GM19463 (cell line): Measurements from ENCODE around the gene CNTN3.

Experiments used
- ATAC-seq: cut with Tn5 transposase; IDR thresholded peaks from one replicate; pipeline ENCODE4 v1.9.1; 2021; ENCODE audit warnings: mild to moderate bottlenecking, moderate library complexity; ENCODE audit not compliant: unreplicated experiment

Gene CNTN3

DNA sequence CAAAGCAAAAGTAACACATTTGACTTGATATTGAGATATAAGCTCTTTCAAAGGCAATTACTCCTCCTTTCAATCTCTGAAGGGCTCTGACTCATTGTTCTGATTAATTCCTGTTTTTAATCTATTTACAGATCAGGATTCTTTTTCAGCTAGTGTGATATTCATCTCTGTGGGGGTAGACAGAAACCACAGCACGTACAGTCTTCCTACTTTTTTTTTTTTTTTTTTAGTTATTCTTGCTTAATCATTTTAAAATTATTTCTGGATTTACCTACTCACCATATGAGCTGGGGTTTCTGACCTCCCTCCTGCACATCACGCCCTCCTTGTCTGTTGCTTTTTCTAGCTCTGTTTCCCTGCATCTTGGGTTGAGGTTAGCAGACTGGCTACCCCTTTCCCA lies 1.4 kb downstream of the CNTN3 start:
- ATAC-seq: no peak

- no peak for ATAC-seq
Measured at GRCh38 chr3:74611206-74611605, 3.3 kb downstream of the CNTN3 start.

DNA sequence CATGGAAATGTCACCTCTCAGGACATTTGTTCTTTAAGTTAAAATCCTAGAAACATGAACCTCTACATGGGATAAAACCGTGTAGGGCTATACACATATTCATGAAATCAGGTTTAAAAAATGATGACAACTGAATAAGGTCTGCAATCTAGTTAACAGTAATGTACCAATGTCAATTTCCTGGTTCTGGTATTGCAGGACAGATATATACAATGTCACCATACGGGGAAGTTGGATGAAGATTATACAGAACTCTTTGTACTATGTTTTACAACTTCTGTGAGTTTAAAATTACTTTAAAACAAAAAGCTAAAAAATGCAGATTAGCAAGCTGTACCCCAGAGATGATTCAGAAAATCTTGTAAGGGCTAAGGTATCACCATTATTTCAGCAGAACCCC lies 6.7 kb downstream of the CNTN3 start:
- ATAC-seq: no peak

DNA sequence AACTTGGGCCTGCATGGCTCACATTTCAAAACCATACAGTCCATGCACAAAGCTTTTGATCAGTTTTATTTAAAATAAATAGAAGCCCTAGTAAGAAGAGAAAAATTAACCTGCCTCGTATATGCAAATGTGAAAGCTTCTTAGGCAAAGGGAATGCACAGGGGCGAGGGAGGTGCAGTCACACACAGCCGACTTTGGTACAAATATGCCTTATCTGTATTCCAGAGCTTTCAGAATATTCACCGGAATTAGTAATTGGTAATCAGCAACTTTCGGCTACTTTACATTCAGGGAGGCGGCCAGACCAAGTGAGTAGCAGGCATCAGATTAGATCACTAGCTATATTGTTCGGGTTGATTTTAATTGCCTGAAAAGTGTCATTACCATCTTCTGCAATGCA lies 7.5 kb downstream of the CNTN3 start:
- ATAC-seq: no peak

GRCh38 chr3:74605437-74605836 lies 9.0 kb downstream of the CNTN3 start:
- no peak for ATAC-seq

DNA sequence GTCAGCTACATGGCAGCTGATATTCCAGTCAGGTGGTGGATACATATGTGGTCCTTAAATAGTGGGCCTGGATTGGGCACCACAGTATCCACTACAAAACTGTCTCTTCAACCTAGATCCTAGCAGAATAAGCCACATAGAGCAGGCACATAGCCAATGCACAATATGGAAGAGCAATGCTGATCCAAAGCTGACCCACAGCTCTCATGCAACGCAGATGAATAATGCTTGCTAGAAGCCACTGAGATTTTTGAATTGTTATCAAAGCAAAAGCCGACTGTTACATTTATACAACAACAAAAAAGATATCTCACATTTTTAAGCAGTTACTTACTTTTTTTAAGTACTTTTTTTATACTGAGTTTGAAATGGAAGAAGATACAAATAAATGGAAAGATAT lies 11.2 kb downstream of the CNTN3 start:
- no peak for ATAC-seq

DNA sequence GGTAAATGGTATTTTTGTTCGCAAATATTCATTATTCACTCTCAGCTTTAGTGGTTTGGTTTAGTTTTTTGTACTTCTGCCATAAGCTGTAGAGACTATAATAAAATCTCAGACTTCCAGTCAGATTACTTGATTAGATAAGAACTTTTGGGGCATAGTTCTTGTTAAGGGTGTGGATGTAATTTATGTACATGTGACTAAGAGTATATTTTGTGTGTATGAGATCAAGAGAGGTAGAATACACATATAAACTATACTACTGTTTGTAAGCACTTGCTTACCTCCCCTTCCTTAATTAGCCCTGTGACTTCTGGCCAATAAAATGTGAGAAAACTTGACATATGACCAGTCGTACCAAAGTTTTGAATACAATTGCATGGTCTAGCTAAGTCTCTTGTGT lies 12.0 kb downstream of the CNTN3 start:
- no peak for ATAC-seq

DNA sequence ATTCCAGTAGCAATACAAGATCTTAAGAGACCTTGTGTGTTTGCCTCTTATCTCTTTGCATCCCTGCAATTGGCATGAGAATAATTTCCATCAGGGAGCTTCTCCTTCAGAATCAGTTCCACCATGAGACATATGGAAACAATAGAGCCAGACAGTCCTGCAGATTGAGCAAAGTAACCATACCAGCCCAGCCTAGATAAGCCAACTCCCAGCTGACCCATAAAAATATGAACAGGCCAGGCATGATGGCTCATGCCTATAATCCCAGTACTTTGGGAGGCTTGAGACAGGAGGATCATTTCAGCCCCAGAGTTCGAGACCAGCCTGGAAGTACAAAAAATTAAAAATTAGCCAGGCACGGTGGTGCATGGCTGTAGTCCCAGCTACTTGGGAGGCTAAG lies 12.7 kb downstream of the CNTN3 start:
- no peak for ATAC-seq

- no peak for ATAC-seq
Measured at GRCh38 chr3:74599564-74599963, 14.9 kb downstream of the CNTN3 start.

- ATAC-seq: no peak
Measured at GRCh38 chr3:74593152-74593551, 21.3 kb downstream of the CNTN3 start.

- no peak for ATAC-seq
Measured at GRCh38 chr3:74592359-74592758, 22.1 kb downstream of the CNTN3 start.

GRCh38 chr3:74591946-74592345 lies 22.5 kb downstream of the CNTN3 start:
- ATAC-seq: no peak

DNA sequence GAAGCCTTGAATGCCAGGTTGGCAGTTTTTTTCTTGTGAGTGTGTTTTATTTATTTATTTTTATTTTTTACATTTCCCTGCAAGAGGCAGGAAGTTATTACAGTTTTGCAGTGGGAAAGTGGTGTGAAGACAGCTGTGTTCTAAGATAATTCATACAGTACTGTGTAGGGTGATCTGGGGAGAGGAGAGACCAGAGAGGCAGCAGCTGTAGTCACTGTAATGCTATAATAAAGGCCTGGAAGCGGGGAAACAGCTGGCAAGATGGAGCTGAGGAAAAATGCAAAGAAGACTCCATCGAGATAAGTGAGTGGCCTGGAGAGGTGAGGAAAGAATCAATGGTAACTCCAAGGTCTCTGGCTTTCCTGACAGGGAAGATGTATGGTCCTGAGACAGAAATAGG lies 23.1 kb downstream of the CNTN3 start:
- ATAC-seq: no peak

- ATAC-seq: no peak
Measured at GRCh38 chr3:74590620-74591262, 23.7 kb downstream of the CNTN3 start.

GRCh38 chr3:74584782-74585181 lies 29.7 kb downstream of the CNTN3 start:
- no peak for ATAC-seq

GRCh38 chr3:74582982-74583381 lies 31.5 kb downstream of the CNTN3 start:
- ATAC-seq: no peak

- no peak for ATAC-seq
Measured at GRCh38 chr3:74575857-74576256, 38.6 kb downstream of the CNTN3 start.

DNA sequence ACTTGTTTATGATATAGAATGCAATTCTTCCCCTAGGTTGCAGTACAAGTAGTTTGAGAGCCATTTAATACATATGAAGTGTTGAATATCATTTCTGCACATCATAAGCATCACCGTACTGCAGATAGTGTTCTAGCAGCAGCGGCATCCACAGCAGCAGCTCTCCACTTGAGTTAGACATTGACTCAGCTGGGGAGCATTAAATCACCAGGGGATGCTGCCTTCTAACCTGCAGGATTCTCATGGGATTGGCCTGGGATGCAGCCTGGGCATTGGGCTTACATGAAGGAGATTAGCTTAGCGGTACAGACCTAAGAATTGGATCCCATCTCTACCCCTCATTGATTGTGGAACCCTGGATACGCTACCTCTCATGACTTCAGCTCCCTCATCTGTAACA lies 43.3 kb downstream of the CNTN3 start:
- no peak for ATAC-seq
